ENCODE results near the gene ZNF662.

DNA sequence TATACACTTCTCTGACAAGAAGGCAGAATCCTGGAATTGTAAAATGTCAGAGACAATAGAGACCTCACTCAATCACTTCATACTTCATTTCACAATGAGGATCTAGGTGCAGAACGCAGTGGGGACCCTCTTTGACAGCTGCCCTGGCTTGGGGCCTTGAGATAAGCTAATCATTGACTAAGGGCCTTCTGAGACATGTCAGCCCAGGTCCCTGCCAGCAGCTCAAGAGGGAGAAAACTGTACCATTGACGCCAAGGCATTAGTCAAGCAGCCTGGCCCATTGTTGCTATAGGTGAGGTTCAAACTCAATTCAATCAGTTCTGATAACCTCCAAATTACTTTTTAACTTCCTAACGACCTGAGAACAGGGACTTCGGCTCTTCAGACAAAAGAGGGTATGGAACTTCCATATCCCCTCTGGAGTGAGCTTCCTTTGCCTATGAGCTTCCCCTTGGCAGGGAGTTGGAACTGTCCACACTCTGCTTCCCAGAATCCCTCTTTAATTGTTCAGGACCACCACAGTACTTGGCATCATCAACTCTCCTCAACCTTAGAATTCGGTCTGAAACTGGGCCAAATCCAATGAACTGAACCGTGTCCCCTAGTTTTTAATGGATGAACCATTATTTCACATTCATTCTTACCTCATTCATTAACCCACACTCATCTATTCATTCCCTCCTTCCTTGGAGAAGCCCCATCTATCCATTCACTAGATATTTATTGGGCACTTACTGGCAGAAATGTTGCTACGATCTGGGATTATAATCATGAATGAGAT is 28.8 kb upstream of the ZNF662 start:
- TF ChIP-seq, protein P1, sequence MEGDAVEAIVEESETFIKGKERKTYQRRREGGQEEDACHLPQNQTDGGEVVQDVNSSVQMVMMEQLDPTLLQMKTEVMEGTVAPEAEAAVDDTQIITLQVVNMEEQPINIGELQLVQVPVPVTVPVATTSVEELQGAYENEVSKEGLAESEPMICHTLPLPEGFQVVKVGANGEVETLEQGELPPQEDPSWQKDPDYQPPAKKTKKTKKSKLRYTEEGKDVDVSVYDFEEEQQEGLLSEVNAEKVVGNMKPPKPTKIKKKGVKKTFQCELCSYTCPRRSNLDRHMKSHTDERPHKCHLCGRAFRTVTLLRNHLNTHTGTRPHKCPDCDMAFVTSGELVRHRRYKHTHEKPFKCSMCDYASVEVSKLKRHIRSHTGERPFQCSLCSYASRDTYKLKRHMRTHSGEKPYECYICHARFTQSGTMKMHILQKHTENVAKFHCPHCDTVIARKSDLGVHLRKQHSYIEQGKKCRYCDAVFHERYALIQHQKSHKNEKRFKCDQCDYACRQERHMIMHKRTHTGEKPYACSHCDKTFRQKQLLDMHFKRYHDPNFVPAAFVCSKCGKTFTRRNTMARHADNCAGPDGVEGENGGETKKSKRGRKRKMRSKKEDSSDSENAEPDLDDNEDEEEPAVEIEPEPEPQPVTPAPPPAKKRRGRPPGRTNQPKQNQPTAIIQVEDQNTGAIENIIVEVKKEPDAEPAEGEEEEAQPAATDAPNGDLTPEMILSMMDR (IDR thresholded peaks at IDR 0.05; ENCODE audit: insufficient read depth, low read length): no peak
- TF ChIP-seq SPI1 (IDR thresholded peaks at IDR 0.05; ENCODE audit: borderline replicate concordance, low read depth): no peak
- TF ChIP-seq, protein P2, sequence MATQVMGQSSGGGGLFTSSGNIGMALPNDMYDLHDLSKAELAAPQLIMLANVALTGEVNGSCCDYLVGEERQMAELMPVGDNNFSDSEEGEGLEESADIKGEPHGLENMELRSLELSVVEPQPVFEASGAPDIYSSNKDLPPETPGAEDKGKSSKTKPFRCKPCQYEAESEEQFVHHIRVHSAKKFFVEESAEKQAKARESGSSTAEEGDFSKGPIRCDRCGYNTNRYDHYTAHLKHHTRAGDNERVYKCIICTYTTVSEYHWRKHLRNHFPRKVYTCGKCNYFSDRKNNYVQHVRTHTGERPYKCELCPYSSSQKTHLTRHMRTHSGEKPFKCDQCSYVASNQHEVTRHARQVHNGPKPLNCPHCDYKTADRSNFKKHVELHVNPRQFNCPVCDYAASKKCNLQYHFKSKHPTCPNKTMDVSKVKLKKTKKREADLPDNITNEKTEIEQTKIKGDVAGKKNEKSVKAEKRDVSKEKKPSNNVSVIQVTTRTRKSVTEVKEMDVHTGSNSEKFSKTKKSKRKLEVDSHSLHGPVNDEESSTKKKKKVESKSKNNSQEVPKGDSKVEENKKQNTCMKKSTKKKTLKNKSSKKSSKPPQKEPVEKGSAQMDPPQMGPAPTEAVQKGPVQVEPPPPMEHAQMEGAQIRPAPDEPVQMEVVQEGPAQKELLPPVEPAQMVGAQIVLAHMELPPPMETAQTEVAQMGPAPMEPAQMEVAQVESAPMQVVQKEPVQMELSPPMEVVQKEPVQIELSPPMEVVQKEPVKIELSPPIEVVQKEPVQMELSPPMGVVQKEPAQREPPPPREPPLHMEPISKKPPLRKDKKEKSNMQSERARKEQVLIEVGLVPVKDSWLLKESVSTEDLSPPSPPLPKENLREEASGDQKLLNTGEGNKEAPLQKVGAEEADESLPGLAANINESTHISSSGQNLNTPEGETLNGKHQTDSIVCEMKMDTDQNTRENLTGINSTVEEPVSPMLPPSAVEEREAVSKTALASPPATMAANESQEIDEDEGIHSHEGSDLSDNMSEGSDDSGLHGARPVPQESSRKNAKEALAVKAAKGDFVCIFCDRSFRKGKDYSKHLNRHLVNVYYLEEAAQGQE (IDR thresholded peaks at IDR 0.05; ENCODE audit: insufficient replicate concordance, low read depth): no peak
- TF ChIP-seq POLR2AphosphoS5 (IDR thresholded peaks at IDR 0.05; ENCODE audit: low read depth): no peak
- no peak for TF ChIP-seq GABPA (IDR thresholded peaks at IDR 0.05; ENCODE audit: low read depth)

Data from HL-60 (cell line).